Measurements from ENCODE around the gene MYOM1.
A peak's percentile ranks its signal among the peaks of the same experiment; 100 is the strongest.
"Not testable (repeated sequence)": the region's sequence is repeated elsewhere in the genome, so short reads cannot be mapped to it uniquely, and the experiment has no call there.

MYOM1 gene

DNA sequence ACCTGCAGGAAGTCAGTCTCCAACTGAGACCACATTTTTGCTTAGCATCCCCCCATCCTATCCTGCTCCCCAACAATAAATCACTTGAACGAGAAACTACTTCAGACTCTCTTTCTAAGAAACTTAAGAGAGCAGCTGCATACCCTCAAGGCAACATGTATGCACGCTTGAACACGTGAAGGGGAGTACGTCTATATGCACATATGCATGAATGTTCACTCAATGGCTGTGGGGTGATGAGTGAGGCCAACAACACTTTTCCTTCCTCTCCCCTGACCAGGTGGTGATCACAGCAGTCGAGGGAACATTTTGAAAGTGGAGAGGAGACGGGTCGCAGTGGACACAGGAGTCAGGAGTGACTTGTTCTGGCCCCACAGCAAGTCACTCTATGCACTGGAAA is 127.0 kb downstream of the MYOM1 start:
- no peak for DNase-seq (ENCODE audit: low read depth, low spot score)

DNA sequence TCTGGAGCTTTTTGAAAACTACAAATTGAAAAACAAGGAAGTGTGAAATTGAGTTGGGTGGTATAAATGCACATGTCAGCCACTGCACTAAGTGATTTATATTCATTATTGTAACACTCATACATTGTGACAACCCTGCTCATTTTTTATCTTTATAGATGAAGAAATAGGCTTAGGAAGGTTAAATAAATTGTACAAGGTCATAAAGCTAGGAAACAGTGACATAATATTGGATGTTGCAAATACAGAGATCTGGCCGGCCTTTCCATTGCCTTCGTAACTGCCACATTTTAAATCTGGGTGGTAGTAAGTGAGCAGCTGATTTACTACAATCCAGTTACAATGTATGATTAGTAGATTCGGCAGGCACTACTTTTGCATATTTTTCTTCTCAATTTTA is 130.2 kb downstream of the MYOM1 start:
- DNase-seq (ENCODE audit: low read depth, low spot score): no peak

DNA sequence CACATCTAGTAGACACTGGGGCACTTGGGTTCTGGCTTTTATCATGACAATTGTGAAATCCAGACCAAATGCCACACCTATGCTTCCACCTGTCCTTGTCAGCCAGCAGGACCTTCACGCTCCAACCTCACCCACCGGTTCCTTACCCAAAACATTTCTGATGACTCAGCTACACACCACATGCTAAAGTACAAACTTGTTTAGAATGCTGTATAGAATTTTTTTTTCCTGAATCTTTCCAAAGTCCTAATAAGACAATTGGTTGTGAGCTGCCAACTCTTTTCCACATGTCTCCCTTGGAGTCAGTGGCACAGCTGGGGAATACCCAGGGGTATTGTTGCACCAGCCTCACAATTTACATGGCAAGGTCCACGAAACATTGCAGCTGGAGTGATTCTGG is 131.3 kb downstream of the MYOM1 start:
- no peak for DNase-seq (ENCODE audit: low read depth, low spot score)

DNA sequence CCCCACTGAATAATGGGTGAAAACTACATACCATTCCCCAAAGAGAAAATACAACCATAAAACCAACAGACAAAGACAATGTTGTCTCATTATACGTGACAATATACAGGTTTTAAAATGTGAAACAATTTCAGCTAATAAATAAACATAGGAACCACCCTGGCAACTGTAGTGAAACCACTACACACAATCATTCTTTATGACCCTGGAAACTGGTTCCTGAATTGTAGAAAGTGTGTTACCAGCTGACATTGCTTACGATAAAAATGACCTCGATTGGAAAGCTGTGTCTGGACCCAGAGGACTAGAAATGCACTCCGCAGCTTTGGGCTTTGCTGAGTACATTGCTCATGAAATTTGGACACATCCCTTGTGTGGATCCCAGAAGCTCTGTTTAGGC is 132.9 kb downstream of the MYOM1 start:
- DNase-seq (ENCODE audit: low read depth, low spot score): no peak

DNA sequence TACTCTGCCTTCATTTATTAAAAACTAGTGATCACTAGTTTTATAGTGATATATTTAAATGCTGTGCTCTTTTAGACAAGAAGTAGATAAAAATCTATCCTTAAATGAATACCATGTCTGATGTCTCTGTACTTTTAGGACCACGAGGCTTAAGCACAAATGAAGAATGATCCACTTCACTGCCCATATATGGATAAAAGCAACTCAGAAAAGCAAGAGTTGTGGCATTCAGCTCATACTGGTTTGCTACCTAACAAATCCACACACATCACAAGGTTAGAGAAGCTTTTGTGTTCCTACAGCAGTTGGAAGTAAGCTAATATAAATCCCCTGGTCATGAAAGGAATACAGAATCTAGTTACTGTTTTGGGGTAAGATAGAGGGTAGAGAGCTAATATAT is 134.2 kb downstream of the MYOM1 start:
- DNase-seq (ENCODE audit: low read depth, low spot score): no peak

DNA sequence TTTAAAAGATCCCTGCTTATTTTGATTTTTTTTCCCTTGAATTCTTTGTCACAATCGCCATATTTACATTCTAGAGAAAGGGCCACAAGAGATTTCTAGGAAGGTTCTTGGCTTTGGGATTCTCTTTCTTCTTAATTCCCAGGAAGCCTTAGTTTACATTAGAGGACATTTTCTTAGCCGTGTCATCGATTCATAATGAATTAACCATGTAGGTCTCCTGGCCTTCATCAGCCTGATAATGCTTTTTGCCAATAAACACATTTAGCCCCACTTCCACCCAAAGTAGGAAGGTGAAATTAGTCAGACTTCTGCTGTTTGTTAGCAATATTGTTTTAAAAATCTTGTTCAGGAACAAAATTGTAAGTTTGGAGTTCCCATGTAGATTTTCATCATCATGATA is 135.6 kb downstream of the MYOM1 start:
- DNase-seq (ENCODE audit: low read depth, low spot score): no peak

DNA sequence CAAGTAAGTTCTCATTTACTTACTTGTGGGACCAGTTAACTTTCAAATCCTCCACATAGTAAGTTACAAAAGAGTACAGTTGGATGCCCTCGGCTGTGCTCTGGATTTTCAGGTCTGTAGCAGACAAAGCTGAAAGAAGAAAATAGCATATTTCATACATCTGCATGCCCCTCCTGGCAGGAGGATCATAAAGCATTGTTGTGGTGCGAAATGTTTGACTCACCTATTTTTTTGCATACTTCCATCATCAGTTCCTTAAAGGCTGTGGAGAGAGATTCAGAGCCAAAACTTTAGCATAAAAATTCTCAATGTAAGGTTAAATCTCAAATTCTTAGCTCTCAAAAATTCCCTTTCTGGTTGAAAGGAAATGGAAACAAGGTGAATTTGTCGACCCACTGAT is 136.0 kb downstream of the MYOM1 start:
- no peak for DNase-seq (ENCODE audit: low read depth, low spot score)

DNA sequence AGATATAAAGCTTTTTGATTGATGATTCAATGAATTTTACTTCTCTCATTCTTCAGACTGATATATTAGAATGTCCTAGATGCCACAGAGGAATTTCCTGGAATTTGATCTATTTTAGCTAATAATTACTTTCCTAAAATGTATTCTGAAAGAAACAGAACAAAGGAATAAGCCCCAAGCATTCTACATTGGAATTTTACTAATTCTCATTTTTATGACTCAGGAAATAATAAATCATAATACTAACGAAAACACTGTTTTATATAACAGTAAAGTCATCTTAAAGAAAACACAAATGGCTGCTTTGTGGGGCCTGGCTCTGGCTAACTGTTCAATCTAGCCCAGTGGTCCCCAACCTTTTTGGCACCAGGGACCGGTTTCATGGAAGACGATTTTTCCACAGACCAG is 138.2 kb downstream of the MYOM1 start:
- no peak for DNase-seq (ENCODE audit: low read depth, low spot score)

DNA sequence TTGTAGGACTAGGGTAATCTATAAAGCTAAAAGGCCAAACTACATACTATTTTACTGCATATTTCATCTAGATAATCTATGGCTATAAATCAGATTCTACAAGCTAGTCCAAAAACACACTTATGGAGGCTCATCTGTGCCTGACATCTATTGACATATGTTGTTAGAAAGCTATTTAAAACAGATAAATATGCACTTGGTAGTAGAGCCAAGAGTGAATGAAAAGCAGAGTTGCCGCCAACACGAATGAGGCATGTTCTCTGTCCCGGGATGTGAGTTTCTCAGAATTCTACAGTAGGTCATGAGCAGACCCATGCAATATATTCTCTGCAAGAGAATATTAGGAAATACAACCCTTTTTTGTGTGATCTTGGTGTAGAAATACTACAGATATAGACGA is 140.1 kb downstream of the MYOM1 start:
- no peak for DNase-seq (ENCODE audit: low read depth, low spot score)

DNA sequence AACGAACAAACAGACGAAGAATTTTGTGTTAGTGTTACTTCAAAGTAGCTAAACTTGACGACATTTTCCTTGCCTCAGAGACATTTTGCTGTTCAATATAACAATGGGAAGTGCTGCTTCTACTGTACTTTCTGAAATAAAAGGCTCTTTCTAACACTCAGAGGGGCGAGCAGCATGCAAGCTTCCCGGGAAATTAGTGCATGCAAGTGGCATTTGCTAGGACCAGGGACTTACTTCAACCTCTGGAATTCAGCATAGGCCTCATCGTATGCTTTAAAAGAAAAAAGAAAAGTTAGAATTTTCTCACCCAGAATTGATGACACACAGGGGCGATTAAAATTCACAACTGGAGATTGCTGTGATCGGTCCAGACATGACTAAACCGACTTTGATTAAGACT is 144.3 kb downstream of the MYOM1 start:
- DNase-seq (ENCODE audit: low read depth, low spot score): no peak

DNA sequence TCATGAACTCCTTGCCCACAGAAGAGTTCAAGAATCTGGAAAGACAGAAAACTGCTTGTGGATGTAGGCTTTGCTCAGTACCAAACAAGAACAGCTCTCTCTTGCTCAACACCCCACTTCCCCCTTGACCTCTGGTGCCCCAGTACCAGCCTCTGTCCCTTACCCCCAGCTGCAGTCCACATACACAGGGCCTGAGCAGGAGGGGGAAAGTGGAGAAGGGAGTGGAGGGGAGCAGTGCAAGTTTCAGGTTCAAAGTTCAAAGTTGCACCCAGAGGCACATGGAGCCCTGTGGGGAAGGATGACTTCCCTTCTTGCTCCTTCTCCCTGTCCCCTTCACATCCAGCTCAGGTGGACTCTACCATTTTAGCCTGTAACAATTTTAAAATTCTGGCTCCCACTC is 145.7 kb downstream of the MYOM1 start:
- DNase-seq (ENCODE audit: low read depth, low spot score): no peak

DNA sequence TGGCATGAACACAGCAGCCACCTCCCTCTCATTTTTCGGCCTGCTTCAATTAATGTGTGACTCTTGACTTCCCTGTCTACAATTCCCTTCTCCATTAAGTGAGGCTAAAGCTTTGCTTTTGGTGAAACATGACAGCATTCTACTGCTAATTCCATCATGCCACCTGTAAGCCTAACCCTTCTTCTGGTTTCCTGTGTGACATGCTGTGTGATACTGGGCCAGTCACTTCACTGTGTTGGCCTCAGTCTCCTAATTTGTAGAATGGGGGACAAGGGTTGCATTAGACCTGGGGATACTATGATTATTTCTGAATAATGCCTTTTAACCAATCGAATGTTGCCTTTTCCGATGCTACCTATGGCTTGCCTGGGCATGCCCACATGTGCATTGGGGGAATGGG is 146.4 kb downstream of the MYOM1 start:
- not testable (repeated sequence) for DNase-seq (ENCODE audit: low read depth, low spot score)

DNA sequence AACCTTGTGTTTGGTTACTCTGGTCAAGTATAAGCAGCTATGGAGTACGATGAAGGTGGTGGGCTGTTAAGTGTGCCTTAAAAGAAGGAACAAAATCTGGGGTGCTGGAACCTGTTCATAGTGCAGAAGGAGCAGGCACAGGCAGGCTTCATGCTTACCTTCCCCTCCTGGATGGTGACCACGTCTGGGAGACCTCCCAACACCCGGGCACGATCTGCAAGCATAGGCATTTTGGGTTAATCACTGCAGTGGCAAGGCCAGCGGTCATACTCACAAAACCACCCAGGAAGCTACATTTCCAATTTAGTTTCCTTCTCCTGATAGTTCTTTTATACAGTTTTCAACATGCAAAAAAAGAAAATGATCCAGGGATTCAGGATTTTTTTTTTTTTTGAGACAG is 148.1 kb downstream of the MYOM1 start:
- no peak for DNase-seq (ENCODE audit: low read depth, low spot score)

DNA sequence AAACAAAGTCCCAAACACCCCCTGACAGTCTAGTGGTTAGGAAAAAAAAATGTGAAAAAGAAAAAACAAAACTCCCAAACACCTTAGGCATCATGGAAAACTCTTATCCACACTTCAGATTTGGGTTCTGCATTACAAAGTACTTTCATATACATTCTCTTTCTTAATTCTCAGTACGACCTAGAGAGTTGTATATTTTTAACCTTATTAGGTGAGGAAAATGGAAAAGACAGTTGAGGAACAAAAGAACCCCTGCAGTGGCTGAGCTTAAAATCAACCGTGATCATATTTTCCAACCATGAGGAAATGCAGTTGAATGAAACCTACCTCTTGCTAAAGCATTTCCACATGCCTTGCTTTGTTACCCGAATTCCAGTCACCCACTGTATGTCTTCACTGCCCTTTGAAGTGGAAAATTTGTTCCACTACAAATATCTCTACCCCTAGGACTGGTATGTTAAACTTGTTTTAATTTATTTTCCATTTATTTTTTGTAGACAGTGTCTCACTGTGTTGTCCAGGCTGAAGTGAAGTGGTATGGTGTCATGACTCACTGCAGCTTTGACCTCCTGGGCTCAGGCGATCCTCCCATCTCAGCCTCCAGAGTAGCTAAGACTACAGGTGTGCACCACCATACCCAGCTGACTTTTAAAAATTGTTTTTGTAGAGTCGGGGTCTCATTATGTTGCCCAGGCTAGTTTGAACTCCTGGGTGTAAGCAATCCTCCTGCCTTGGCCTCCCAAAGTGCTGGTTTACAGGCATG is 149.9 kb downstream of the MYOM1 start:
- DNase-seq (ENCODE audit: low read depth, low spot score): no peak

DNA sequence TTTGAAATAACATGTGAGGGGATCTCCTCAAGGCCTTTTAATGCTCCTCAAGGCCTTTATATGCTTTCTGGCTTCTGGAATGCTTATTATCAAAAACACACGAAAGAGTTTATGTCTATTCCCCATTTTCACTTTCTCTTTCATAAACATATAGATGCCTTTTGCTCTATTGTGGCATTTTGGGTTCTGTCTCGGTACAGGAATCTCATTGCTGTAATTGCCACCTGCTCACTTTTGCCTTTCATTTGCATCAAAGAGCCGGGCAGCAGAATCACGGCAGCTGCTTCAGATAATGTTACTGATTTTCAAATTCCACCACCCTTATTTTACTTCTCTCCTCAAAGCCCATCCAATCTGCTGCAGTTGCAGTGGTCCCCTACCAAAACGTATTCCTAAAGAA is 152.0 kb downstream of the MYOM1 start:
- no peak for DNase-seq (ENCODE audit: low read depth, low spot score)

DNA sequence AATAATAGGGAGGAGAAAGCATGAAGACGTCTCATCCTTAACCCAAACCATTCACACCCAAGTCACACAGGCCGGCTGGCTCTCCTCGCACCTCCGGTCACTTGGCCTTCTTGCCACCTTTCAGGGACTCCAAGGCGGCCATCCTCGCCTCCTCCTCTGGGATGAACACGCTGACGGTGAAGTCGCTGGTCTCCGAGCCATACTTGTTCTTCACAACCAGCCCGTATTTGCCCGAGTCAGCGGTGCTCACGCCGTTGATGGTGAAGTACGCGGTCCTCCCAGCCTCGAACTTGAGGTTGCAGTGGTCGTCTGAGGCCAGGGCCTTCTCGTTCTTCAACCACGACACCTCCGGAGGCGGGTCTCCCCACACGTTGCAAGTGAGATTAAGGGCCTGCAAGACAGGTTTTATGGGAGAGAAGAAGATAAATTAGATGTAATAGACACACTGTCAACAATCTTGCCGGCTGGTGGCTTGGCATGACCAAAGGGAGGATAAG is 152.6 kb downstream of the MYOM1 start:
- no peak for DNase-seq (ENCODE audit: low read depth, low spot score)

DNA sequence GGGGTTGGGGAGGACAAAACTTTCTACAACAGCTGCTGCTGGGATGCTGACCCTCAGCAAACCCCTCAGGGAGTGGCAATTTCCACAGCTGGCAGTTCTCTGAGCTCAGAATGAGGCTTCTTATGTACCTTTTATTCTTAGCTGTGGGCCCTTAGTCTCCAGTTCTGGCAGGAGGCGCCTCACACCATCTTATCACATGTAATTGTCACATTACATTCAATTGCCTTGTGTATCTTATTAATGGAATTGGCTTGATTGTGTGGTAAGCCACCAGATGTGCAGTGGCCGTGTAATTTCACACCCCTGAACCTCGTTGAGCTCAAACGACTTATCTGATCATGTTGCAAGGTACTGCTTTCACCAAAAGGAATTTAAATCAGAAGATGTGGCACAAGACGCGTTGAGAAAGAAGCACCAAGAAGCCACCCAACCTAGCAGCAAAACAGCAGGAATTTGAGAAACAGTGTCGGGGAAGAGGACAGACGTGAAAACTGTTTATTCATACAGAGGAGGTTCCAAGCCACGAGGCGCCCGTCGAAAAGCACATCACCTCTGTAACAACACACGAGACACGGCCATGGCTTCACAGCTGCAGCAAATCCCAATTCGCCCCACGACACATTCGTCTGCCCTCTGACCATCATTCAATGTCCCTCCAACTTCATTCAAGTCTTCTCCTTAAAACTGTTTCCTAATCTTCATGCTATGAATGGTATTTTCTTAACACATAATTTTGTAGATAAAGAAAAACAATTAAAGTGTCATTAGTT is 153.2 kb downstream of the MYOM1 start:
- DNase-seq (ENCODE audit: low read depth, low spot score): no peak

DNA sequence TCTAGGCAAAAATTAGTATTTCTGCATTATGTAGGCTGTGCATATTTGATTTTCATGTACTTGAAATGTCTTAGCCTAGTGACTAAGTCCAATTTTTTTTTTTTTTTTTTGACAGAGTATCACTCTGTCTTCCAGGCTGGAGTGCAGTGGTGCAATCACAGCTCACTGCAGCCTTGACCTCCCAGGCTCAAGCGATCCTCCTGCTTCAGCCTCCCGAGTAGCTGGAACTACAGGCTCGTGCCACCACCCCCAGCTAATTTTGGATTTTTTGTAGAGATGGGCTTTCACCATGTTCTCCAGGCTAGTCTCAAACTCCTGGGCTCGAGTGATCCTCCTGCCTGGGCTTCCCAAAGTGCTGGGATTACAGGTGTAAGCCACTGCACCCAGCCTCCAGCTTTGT is 156.0 kb downstream of the MYOM1 start:
- not testable (repeated sequence) for DNase-seq (ENCODE audit: low read depth, low spot score)

DNA sequence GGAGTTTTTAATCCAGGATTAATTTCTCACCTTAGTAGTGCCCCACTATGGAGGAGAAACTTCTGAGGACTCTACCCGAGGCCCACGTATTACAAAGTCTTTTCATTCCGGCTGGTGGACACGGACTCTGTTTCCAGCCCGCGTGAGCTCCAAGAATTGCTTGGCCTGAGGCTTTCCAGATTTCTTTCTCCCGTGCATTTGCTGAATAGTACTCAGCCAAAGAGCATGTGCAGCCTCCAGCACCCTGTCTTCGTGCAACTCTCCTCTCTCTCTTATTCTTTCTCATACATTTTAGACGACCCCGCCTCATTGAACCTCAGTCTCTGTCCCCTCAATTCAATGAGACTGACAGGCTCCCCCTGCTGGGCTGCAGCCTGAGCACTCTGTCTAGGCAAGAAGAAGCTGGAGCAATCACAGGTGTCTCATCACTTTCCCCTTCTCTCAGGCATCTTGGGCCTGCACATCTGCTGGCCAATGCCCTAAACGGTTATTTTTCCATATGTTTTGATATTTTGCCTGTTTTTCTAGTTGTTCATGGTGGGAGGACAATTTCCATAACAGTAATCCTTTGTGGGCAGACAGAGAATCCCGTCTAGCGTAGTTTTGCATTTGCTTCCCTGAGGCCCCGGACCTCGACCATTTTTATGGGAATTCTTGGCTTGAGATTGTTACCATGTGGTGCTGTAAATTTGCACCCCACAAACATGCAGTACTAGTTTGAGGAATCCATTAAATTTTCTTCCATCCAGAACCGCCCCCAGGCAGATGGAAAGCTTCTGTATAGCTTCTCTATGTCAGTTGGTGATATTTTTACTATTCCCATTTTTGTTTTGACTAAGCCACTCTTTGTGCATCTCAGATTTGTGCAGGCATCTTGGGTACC is 156.7 kb downstream of the MYOM1 start:
- DNase-seq (ENCODE audit: low read depth, low spot score): peak; percentile 53

DNA sequence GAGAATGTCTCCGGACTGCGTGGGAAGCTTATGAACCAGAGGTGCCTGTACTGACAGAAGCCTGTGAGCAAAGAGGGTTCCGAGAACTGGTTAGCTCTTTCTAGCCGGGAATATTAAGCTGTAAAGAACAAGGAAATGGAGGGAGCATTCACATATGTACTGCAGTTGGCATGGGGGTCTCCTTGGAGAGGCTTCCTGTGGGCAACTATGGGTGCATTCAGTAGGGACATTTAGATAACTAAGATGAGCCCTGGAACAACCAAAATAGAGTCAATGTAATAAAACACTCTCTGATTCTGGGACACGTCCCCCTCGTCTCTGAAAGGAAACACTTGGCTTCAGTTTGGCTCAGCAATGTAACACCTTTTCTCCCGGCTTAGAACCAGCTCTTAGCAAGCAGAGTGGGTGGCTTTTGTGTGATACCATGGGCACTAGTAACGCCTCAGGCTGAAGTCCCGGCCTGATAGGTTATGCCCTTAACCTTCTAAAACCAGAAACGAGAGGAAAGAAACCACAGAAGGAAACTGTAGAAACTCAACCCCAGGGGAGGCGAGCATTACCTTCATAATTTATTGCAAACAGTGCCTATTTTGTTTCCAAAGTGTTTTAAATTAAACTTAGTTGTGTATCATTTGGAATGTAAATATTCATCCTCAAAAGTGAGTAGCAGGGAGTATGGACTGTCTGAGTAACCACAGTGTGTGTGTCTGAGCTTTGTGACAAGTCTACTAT is 158.0 kb downstream of the MYOM1 start:
- no peak for DNase-seq (ENCODE audit: low read depth, low spot score)

All from ELF-1 (cell line).